MCF 10A (cell line): ENCODE data around the gene KLHL8. TPM values are rescaled to one million over a fixed set of nuclear protein-coding genes. Genes with fewer than 3 reads are reported as not detected.
A peak's percentile ranks its signal among the peaks of the same experiment; 100 is the strongest.
"Not testable (repeated sequence)": the region's sequence is repeated elsewhere in the genome, so short reads cannot be mapped to it uniquely, and the experiment has no call there.

Experiments used
- BruUV-seq: library from RNA; stranded (reverse); fragments of 400-500 nt; replicated peaks from 2 replicates; lab custom pipeline; 2021; lab: Mats Ljungman, UMichigan
- CTCF ChIA-PET: fragments of 300-600 bp; sonication (Branson Sonifier 250); formaldehyde crosslinking; extraction: SDS; loops from one replicate; lab custom pipeline; 2021; ENCODE audit warnings: antibody characterized with exemption, inconsistent platforms; lab: Yijun Ruan, JAX
- POLR2A ChIA-PET: fragments of 300-600, 350-650 bp; sonication (Branson Sonifier 250); formaldehyde crosslinking; extraction: SDS; loops from one replicate; lab custom pipeline; 2020; ENCODE audit warnings: antibody characterized with exemption, inconsistent platforms; lab: Yijun Ruan, JAX
- DNase-seq: peaks from one replicate; pipeline ENCODE4 v3.0.0-alpha.2; 2018; ENCODE audit not compliant: unreplicated experiment
- H3K27ac Mint-ChIP-seq: one replicate; pipeline ENCODE4 v1.8.0; 2022; ENCODE audit warnings: mild to moderate bottlenecking, low read depth, mixed read lengths; ENCODE audit not compliant: unreplicated experiment
- H3K27me3 Mint-ChIP-seq: one replicate; pipeline ENCODE4 v1.8.0; 2022; ENCODE audit warnings: mixed read lengths; ENCODE audit not compliant: insufficient read depth, unreplicated experiment
- H3K36me3 Mint-ChIP-seq: one replicate; pipeline ENCODE4 v1.8.0; 2022; ENCODE audit warnings: mild to moderate bottlenecking, moderate library complexity, mixed read lengths; ENCODE audit not compliant: insufficient read depth, unreplicated experiment
- H3K4me1 Mint-ChIP-seq: one replicate; pipeline ENCODE4 v1.8.0; 2022; ENCODE audit warnings: mixed read lengths; ENCODE audit not compliant: insufficient read depth, unreplicated experiment
- H3K4me3 Mint-ChIP-seq: one replicate; pipeline ENCODE4 v1.8.0; 2022; ENCODE audit warnings: mild to moderate bottlenecking, moderate library complexity, mixed read lengths; ENCODE audit not compliant: unreplicated experiment
- H3K9me3 Mint-ChIP-seq: one replicate; pipeline ENCODE4 v1.8.0; 2022; ENCODE audit warnings: mixed read lengths; ENCODE audit not compliant: unreplicated experiment
- CTCF ChIP-seq: fragments of 200-600 bp; IDR thresholded peaks from one replicate; pipeline ENCODE4 v1.8.0; 2022; ENCODE audit warnings: antibody characterized with exemption, mild to moderate bottlenecking; ENCODE audit not compliant: unreplicated experiment
- intact Hi-C: fragments of 100-400 bp; cut with micrococcal nuclease; formaldehyde crosslinking; loops from 2 replicates; pipeline ENCODE4 v1.14.1; 2022
- total RNA-seq: library from RNA; stranded (reverse); gene quantifications from 2 replicates; pipeline ENCODE4 v1.2.3, GENCODE V29; 2022

Gene KLHL8
- total RNA-seq, 1 experiment from 2014 or later = 14.9 TPM

GRCh38 chr4:87227751-87228151 is 7.3 kb upstream of the KLHL8 start:
- no peaks in the 10 kb centered on the region for H3K9me3 Mint-ChIP-seq
- H3K27me3 Mint-ChIP-seq = no peaks in the 10 kb centered on the region
- TF ChIP-seq CTCF = no peak
- intact Hi-C loops = no loop called here
- H3K36me3 Mint-ChIP-seq = no peaks in the 10 kb centered on the region
- H3K4me3 Mint-ChIP-seq = no peak overlapping the region
- ChIA-PET CTCF (interaction anchor here (0.6 to 1.1 kb wide), 5 partner anchors 8 to 331 kb away, joined by 3 to 4 read pairs (median 3); no protein-coding TSS in a partner anchor), POLR2A (interaction anchor here (1.2 kb wide), 1 partner anchor 300 kb away, joined by 4 read pairs; no protein-coding TSS in a partner anchor)
- H3K27ac Mint-ChIP-seq = no peak overlapping the region
- no peak for DNase-seq
- no TSS peak for BruUV-seq
- H3K4me1 Mint-ChIP-seq = peaks cover 6% of the 10 kb centered on the region

- H3K36me3 Mint-ChIP-seq = no peaks in the 10 kb centered on the region
- H3K27ac Mint-ChIP-seq = no peak overlapping the region
- intact Hi-C loops = no loop called here
- H3K4me1 Mint-ChIP-seq = no peaks in the 10 kb centered on the region
- H3K9me3 Mint-ChIP-seq = no peaks in the 10 kb centered on the region
- ChIA-PET CTCF (no interaction called here), POLR2A (no interaction called here)
- no peak overlapping the region for H3K4me3 Mint-ChIP-seq
- no peaks in the 10 kb centered on the region for H3K27me3 Mint-ChIP-seq
- no TSS peak for BruUV-seq
- DNase-seq = no peak
- TF ChIP-seq CTCF = no peak
These were observed 5.5 kb upstream of the KLHL8 start for GRCh38 chr4:87225936-87226335.

- intact Hi-C loops = no loop called here
- no TSS peak for BruUV-seq
- H3K27me3 Mint-ChIP-seq = no peaks in the 10 kb centered on the region
- ChIA-PET CTCF (no interaction called here), POLR2A (interaction anchor here (0.5 to 0.7 kb wide), 3 partner anchors 17 to 1722 kb away, joined by 3 to 4 read pairs (median 3); no protein-coding TSS in a partner anchor)
- no peak for DNase-seq
- no peak for TF ChIP-seq CTCF
- H3K9me3 Mint-ChIP-seq = no peaks in the 10 kb centered on the region
- H3K27ac Mint-ChIP-seq = no peak overlapping the region
- H3K36me3 Mint-ChIP-seq = peaks cover 2% of the 10 kb centered on the region
- no peaks in the 10 kb centered on the region for H3K4me1 Mint-ChIP-seq
- H3K4me3 Mint-ChIP-seq = no peak overlapping the region
These were observed 3.9 kb upstream of the KLHL8 start for GRCh38 chr4:87224141-87224923.

GRCh38 chr4:87219632-87220093 is 755 bp downstream of the KLHL8 start:
- Mint-ChIP-seq H3K36me3 (peaks cover 4% of the 10 kb centered on the region), H3K27me3 (no peaks in the 10 kb centered on the region), H3K4me1 (peaks cover 5% of the 10 kb centered on the region), H3K9me3 (no peaks in the 10 kb centered on the region), H3K4me3 (peak overlapping the region; percentile 91), H3K27ac (peak overlapping the region; percentile 81)
- intact Hi-C loops = no loop called here
- ChIA-PET POLR2A (interaction anchor here (0.7 to 3.6 kb wide), 24 partner anchors 10 to 690 kb away, joined by 3 to 16 read pairs (median 4); partner anchors contain the start of genes AFF1, HSD17B11 and NUDT9), CTCF (interaction anchor here (0.6 to 3.4 kb wide), 8 partner anchors 8 to 721 kb away, joined by 3 to 12 read pairs (median 4); no protein-coding TSS in a partner anchor)
- DNase-seq = peak; percentile 44
- no TSS peak for BruUV-seq
- peak; percentile 2 for TF ChIP-seq CTCF

- H3K9me3 Mint-ChIP-seq, H3K36me3 Mint-ChIP-seq, intact Hi-C loops, H3K27me3 Mint-ChIP-seq, BruUV-seq, H3K4me3 Mint-ChIP-seq, DNase-seq, H3K27ac Mint-ChIP-seq, POLR2A ChIA-PET: not testable (repeated sequence)
- CTCF ChIA-PET = interaction anchor here (0.7 to 1.5 kb wide), 3 partner anchors 18 to 295 kb away, joined by 3 to 4 read pairs (median 3); no protein-coding TSS in a partner anchor
- H3K4me1 Mint-ChIP-seq = peaks cover 12% of the 10 kb centered on the region
These were observed 3.1 kb downstream of the KLHL8 start for GRCh38 chr4:87217235-87217763.
